HG03439 (cell line): ENCODE data around the gene MGAT3.
A peak's percentile ranks its signal among the peaks of the same experiment; 100 is the strongest.
"Not testable (repeated sequence)": the region's sequence is repeated elsewhere in the genome, so short reads cannot be mapped to it uniquely, and the experiment has no call there.

Source experiments
- ATAC-seq: cut with Tn5 transposase; IDR thresholded peaks from one replicate; pipeline ENCODE4 v1.9.1; 2021; ENCODE audit warnings: mild to moderate bottlenecking, moderate library complexity; ENCODE audit not compliant: unreplicated experiment

MGAT3 gene

GRCh38 chr22:39489094-39490068, 32.6 kb downstream of the MGAT3 start:
- ATAC-seq, result no peak

DNA sequence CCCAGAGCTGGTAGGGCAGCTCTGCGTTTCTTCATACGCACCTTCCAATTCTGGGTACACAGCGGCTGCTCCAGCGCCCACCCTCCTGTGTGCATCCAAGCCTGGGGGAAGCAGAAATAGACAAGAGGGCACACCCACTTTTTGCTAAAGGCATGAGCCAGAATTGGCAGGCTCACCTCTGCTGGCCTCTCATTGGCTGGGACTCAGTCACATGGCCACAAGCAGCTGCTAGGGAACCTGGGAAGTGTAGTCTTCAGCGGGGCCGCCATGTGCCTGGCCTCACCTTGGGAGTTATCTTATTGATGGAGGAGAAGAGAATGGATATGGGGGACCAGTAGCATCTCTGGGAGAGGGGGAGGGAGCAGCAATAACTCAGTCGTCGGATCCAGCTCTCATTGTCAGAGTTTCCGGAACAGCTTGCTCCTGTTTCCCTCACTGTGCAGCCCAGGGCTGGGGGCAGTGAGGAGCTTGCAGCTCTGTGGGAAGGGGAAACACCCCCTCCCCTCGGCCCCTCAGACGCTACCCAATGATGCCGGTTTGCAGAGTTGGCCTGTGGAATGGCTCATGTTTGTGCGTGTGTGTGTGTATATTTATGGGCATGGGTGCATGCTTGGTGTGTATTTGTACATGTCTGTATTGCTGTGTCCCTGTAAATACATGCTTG, 33.5 kb downstream of the MGAT3 start:
- no peak for ATAC-seq

DNA sequence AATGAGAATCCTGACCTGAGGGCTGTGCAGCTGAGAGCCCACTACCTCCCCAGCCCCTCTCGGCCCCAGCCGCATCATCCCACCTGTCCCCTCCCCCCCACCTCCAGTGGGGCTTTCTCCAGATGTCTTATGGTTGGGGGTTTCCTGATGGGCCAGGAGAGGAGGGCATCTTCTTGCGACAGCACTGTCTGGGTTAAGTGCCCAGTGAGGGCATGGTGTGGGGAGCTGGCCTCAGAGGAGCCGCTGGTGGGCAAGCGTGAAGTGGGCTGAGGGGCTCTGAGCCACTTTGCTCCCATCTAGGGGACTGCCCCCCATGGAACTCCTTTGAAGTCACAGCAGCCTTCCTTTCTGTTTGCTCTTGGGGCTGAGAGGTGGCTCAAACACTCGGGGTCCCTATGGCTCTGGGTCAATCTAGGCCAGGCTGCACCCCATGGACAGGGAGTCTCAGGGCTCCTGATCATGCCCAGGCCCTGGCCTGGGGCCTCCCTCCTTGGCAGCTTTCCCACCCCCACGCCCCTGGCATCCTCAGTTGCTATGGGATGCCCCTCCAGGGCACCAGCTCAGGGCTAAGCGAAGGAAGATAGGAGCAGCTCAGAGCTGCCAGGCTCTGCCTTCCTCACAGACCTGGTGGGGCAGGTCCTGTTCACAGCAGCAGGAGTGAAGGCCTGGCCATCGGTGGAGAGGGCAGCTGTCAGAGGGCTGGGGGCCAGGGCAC, 34.3 kb downstream of the MGAT3 start:
- ATAC-seq, result no peak

DNA sequence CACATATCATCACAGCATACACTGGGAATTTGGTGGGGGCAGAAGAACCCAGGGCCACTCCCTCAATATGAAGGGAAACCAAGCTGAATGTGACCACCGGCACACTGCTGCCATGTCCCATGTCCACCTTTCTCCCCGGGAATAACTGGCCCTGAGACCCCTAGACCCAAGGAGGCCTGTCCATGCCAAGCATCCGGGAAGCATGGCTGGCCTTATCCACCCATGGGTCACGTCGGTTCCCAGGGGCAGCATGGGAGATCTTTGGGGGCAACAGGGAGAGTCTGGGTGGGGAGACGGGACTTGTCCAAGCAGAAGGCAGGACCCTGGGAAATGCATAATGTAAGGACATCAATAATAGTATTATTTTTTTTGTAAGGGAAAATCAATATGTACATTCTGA, 34.9 kb downstream of the MGAT3 start:
- no peak for ATAC-seq

DNA sequence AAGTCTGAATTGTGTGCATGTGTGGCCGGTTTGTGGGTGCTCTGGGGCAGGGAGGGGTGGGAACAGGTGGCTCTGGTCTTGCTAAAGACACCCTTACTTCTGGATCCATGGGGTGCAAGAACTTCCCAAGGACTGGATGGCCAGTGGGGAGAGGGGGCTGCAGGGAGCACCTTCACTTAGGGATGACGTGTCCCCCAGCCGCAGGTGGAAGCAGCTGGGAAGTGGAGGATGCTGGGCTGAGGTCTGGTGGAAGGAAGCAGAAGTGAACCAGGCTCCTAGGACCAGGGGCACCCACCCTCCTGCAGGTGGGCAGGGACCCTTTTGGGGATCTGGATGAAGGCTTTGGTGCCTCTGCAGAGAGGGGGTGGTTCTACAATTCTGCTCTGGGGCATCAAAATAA, 35.4 kb downstream of the MGAT3 start:
- no peak for ATAC-seq

GRCh38 chr22:39493759-39494158, 36.9 kb downstream of the MGAT3 start:
- no peak for ATAC-seq

GRCh38 chr22:39494471-39495120, 37.8 kb downstream of the MGAT3 start:
- no peak for ATAC-seq

- ATAC-seq, result no peak
Measured at GRCh38 chr22:39496131-39496838, 39.5 kb downstream of the MGAT3 start.

DNA sequence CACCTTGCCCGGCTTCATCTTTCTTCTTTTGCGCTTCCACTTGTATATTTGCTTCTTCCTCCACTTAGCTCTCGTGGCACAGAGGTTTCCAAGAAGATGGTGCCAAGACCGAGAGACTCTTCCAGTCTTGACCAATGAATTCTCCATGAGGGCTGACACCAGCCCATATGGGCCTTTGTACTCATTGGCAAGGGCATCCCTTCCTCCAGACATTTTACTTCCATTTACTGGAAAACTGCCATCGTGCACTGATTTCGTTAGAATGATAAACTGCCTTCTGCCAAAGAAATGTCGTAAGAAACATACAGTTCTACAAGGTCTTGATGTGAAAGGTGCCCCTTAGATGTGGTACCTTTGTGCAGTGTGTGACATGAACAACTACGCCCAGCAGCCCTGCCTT, 40.6 kb downstream of the MGAT3 start:
- no peak for ATAC-seq

GRCh38 chr22:39498368-39498767, 41.6 kb downstream of the MGAT3 start:
- no peak for ATAC-seq

- no peak for ATAC-seq
Measured at GRCh38 chr22:39498802-39499201, 42.0 kb downstream of the MGAT3 start.

GRCh38 chr22:39500101-39500500, 43.3 kb downstream of the MGAT3 start:
- ATAC-seq, result no peak

- no peak for ATAC-seq
Measured at GRCh38 chr22:39501644-39502108, 44.9 kb downstream of the MGAT3 start.

DNA sequence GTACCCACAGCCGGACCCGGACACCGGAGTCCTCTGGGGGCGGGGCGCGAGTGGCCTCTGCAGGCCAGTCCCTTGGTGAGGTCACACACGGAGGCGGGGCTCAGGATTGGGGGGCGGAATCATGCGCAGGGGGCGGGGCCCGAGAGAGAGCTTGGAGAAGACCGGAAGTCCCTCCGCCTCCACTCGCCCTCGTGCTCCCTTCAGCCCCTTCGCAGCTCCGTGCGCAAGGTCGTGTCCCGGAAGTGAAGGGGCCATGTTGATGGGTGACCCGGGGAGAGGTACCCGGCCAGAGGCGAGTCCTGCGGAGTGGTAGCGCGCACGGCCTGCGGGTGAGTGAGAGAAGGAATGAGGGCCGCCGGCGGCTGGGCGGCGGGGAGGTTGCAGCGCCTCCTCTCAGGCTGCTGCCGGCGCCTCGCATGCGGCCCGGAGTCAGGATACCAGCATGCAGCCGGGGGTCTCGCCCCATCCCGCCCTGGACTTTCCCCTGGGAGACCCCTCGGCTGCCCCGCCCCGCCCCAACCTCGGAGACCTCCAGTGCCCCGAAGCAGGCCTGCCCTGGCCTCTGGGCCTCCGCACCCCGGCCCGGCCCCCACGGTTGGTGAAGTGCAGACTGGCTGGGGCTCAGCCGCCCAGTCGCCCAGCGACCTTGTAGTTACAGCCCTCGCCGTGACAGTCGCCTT, 45.4 kb downstream of the MGAT3 start, which contains the start of gene MIEF1:
MIEF1 (plus strand) TSS at position 182 of the 680 bp plus-strand sequence. CDS start 9,005 bp downstream, outside the sequence.
- ATAC-seq, result peak; percentile 86

DNA sequence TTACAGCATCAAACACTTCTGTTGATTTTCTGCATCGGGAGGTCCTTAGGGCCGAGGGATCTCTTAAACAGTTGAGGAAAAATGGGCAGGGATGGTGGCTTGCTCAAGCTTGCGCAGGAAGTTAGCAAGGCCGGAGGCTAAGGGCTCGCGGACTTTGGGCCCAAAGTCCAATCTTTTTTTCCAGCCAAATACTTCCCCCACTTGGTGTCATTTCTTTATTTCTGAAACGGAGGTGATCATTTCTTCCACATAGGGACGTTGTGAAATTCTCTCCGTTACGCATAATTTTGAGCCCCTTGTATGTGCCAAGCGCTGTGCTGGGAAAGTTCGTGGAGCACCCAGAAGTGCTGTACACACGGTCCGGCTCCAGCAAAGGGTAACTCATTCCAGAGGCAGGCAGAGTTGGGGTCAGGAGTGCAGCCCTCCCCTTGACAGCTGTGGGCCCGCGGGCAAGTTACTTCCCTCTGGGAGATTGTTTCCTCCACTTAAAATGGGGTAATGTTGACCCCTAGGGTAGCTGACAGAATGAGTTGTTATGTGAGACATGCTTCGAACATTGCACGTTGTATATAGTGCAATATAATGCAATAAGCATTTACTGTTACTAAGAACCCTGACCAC, 46.1 kb downstream of the MGAT3 start:
- ATAC-seq, result no peak

- no peak for ATAC-seq
Measured at GRCh38 chr22:39503630-39504029, 46.8 kb downstream of the MGAT3 start.

DNA sequence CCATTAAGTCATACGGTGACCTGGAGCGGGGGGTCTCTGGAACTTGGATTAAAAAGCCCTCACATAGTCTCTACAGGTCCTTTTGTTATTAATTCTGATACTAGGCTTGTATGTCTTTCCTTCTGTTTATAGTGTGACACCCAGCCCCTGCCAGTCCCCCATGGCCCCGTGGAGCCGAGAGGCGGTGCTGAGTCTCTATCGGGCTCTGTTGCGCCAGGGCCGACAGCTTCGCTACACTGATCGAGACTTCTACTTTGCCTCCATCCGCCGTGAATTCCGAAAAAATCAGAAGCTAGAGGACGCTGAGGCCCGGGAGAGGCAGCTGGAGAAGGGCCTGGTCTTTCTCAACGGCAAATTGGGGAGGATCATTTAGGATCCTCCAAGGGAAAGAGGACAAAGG, 47.3 kb downstream of the MGAT3 start:
- no peak for ATAC-seq

- not testable (repeated sequence) for ATAC-seq
Measured at GRCh38 chr22:39507021-39507420, 50.2 kb downstream of the MGAT3 start.

GRCh38 chr22:39508393-39508792, 51.6 kb downstream of the MGAT3 start:
- no peak for ATAC-seq
